Activated T-cell treated with anti-CD3 and anti-CD28 coated beads for 4 hours (primary cell): ENCODE measurements around the gene SUMO3.

Source experiments
- DNase-seq: peaks from one replicate; pipeline ENCODE4 v3.0.0-alpha.2; 2020

SUMO3 gene

DNA sequence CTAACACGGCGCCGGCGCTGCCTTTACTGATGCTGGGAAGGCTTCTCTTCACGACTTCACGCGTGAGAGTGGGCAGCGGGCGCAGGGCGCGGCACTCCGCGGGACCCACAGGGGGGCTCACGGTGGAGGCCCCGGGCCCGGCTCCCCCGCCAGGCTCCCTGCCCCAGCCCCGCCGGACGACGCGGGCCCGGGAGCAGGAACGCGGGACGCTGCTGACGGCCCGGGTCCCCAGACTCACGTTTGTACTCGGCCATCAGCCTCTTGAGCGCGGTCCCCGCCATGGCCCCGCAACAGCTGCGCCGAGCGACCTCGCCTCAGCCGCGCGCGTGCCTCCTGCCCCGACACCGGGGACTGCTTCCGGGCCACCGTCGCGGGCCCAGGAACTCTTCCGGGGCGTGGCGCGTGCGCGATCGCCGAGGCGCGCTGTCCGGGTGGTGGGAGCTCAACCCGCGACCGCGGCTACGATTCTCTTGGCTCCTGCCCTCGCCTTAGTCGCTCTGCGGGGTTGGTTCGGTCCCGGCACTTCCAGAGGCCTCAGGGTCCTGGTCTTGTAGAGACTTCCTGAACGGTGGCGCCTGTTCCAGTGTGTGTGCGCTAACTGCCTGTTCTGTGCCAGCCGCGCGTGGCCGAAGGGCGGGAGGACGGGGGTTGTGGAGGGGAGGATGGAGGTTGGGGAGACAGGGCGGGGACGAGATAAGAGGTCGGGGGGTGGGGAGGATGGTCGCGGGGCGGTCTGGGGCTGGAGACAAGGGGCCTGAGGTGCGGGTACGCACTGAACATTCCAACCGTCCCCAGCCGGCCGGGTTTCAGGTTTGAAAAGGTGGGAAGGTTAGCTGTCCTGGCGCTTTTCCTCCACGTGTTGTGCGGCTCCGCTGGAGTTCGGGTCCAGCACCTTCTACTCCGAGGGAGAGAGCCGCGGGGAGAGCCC lies 16.1 kb downstream of the SUMO3 start, which contains the start of gene UBE2G2:
Gene UBE2G2, minus strand, starts transcription at position 353 of the 928 bp plus-strand sequence. Its CDS starts 72 bp downstream, at position 281.
- peak; percentile 80 for DNase-seq

DNA sequence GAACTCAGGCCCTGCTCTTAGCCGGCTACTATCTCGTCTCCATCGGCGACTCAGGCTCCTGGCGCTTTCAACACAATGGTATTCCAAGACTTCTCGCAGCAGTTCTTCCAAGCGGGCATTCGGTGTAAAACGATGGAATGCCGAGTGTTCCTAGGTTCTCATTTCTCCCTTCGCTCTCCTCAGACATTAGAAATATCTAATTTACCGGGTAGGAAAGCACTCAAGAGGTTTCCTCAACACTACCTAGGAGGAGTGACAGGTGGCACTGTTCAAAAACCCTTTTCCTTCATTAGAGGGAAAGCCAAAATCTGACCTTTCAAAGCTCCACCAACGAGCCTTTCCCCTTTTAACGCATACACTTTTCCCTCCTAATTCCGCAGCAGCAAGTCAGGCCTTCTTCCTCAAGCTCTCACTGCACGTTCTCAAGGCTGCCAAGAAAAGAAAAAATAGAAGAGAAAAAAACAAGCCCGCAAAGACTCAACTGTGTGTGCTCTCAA lies 16.8 kb downstream of the SUMO3 start:
- no peak for DNase-seq

DNA sequence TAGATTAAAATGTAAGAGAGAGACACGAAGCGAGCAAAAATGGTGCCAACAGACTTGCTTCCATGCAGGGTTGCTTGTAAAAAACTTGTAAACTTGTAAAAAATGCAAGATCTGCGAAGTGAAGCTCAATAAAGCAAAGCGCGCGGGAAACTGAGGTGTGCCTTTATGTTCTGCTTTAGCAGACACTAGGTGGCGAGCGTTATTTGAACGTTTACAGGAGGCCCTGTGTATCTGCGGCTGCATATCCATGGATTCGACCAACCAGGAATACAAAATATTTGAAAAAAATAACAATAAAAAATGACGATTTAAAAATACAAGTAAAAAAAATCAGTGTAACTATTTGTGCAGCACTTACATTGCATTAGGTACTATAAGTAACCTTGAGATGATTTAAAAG lies 17.8 kb downstream of the SUMO3 start:
- DNase-seq = no peak

DNA sequence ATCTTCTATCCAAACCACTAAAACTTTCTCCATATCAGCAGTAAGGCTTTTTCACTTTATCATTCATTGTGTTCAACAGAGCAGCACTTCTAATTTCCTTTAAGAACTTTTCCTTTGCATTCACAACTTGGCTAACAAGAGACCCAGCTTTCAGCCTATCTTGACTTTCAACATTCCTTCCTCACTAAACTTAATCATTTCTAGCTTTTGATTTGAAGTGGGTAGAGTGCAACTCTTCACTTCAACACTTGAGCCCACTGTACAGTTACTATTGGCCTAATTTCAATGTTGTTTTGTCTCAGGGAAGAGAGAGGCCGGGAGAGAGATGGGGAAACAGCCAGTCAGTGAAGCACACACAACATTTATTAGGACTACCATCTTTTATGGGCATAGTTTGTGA lies 18.2 kb downstream of the SUMO3 start:
- no peak for DNase-seq

DNA sequence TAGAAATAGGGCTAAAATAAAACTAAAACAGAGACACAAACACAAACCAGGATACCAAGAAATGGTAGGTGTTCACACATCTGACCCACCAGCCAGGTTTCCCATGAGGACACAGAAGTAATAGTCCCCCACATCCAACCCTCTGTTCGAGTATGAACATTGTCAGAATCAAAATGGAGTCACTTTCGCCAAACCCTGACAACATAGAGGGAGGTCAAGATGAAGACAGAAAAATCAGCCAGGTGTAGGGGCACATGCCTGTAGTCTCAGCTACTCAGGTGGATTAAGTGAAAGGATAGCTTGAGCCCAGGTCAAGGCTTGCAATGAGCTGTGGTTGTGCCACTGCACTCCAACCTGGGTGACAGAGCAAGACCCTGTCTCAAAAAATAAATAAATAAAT lies 20.1 kb downstream of the SUMO3 start:
- no peak for DNase-seq

DNA sequence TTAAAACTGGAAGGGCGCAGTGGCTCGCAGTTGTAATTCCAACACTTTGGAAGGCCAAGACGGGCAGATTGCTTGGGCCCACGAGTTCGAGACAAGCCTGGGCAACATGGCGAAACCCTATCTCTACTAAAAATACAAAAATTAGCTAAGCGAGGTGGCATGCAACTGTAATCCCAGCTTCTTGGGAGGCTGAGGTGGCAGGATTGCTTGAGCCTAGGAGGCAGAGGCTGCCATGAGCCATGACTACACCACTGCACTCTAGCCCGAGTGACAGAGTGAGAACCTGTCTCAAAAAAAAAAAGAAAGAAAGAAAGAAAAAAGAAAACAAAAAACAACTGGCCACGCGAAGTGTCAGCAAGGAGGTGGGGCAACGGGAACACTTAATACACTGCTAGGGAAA lies 22.5 kb downstream of the SUMO3 start:
- no peak for DNase-seq

DNA sequence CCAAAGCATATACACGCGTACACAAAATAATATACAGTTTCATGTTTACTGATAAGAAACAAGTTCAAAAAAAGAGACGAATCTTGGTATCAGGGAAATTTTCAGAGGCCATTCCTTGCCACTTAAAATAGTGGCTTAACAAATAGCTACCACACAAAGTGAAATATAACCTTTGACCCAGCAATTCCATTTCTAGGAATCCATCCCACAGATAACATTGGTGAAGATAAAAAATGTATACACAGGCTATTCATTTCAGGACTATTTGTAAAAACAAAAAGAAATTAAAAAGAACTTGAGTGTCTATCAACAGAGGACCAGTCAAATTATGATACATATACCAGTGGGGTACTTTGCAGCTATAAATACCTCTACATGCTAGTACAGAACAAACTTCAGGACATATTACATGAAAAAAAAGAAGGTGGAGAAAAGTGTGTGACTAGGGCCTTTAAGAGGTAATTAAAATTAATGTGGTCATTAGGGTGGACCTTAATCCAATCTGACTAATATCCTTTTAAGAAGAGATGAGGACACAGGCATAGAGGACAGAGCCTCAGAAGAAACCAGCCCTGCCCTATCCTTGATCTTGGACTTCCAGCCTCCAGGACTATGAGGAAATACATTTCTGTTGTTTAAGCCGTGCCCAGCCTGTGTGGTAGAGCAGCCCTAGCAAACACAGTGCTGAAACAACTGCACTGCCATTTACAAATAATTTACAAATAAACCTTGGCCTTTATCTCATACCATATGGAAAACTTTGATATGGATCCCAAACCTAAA lies 24.1 kb downstream of the SUMO3 start:
- no peak for DNase-seq

DNA sequence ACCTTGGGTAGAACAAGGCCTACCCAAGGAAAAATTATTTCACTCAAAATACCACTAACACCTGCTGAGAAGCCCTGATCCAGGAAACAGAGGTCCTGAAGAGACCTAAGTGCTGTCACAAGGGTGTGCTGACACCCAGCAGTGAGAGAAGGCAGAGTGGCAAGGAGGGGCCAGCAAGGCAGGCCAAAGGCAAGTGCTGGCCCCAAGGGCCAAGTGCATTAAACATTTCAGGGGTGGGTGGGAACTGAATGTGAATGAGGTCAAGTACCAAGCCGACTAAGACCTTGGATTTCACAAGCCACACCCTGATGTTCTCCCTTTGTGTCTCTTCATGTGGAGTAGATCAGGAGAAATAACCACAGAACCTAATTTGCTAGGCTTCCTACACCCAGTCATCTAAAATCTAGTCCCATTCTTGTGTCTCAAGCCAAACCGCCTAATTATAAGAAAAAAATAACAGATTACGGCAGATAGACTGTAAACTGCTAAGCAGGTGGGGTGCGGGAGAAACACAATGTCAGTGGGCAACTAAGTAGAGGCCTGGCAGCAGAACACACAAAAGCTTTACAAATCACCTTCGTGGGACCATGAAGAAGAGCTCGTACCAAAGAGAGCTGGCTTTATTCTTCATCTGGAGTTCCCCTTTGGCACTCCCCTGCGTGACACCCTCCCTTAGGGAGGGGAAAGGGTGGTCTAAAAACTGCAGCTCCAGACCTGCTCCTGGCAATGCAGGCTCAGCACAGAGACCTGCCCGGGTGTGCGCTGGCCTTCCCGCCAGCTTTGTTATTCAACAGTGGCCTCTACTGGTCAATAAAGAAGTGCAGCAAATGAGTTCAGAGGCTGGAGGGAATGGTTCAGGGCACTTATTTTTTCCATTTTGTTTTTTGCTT lies 24.9 kb downstream of the SUMO3 start:
- DNase-seq = no peak

DNA sequence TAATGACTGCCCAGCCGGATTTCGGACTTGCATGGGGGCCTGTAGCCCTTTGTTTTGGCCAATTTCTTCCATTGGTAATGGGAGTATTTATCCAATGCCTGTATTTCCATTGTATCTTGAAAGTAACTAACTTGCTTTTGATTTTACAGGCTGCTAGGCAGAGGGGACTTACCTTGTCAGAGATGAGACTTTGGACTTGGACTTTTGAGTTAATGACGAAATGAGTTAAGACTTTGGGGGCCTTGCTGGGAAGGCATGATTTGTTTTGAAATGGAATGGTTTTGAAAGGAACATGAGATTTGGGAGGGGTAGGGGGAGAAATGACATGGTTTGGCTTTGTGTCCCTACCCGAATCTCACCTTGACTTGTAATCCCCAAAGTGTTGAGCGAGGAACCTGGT lies 25.9 kb downstream of the SUMO3 start:
- no peak for DNase-seq

DNA sequence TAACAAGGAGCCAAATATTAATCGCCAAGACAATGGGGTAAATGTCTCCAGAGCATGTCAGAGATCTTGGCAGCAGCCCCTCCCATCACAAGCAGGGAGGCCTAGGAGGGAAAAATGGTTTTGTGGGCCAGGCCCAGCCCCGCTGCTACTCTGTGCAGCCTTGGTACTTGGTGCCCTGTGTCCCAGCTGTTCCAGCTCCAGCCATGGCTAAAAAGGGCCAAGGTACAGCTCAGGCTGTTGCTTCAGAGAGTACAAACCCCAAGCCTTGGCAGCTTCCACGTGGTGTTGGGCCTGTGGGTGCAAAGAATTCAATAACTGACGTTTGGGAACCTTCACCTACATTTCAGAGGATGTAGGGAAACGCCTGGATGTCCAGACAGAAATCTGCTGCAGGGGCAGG lies 26.6 kb downstream of the SUMO3 start:
- DNase-seq = no peak

DNA sequence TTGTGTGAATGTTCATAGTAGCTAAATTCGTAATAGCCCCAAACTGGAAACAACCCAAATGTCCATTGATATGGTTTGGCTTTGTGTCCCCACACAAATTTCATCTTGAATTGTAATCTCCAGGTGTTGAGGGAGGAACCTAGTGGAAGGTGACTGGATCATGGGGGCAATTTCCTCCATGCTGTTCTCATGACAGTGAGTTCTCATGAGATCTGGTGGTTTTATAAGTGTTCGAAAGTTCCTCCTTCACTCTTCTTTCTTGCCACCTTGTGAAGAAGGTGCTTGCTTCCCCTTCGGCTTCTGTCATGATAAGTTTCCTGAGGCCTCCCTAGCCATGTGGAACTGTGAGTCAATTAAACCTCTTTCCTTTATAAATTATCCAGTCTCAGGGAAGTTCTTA lies 27.5 kb downstream of the SUMO3 start:
- no peak for DNase-seq

DNA sequence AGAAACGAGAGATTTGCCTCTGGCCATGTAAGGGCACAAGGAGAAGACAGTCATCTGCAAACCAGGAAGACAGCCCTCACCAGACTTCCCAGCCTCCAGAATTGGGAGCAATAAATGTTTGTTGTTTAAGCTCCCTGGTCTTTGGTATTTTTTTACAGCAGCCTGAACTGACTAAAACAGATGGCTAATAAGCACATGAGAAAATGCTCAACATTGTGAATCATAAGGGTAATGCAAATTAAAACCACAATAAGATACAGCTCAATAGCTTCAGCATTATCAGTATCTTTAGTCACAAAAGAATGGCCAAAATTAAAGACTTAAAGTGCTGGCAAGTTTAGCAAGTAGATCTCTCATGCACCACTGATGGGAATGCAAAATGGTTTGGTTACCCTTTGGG lies 28.0 kb downstream of the SUMO3 start:
- DNase-seq = no peak

DNA sequence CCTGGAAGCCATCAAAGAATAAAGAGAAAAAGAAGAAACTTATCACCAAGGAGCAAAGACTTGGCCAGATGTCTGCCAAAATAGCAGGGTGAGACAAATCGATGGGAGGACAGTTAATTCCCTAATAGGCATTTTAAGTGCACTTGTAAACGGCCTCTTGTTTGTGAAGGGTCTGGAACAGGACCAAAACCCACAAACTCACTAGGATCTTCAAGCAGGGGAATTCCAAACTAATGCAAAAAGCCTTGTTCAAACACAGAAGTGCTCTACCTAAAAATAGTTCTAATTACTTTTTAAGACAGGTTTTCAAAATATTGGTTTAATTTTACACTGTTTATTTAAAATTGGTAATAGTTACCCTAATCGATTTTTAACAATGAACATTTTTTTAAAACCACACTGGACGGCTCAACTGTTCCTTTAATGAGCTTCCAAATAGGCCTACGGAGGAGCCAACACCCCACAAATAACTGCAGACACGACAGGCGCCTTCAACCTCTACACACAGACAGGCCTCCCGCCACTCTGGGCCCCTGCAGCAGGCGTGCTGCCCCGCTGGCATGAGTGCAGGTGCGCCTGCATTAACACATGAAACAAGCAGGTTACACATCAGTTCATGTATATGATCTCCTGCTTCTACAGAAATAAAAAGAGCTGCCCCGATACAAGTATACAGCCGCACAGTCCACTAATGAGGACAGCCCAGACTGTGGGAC lies 32.1 kb downstream of the SUMO3 start:
- DNase-seq = no peak

DNA sequence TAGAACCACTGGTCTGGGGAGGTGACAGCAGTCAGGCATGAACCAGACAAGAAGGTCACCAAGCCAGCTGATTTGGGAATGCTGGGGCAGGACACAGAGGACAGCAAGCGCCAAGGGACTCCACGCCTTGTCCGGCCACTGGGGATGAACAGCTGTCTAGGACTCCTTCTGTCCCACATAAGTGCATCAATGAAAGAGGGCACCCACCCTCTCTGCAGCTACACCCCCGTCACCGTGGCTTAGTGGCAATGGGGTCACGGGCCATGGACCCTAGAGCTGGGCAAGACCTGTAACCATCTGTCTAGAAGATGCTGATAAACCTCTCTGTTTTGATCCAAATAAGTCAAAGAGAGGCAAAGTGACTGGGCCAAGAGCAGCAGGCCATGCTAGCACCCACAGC lies 33.1 kb downstream of the SUMO3 start:
- no peak for DNase-seq

DNA sequence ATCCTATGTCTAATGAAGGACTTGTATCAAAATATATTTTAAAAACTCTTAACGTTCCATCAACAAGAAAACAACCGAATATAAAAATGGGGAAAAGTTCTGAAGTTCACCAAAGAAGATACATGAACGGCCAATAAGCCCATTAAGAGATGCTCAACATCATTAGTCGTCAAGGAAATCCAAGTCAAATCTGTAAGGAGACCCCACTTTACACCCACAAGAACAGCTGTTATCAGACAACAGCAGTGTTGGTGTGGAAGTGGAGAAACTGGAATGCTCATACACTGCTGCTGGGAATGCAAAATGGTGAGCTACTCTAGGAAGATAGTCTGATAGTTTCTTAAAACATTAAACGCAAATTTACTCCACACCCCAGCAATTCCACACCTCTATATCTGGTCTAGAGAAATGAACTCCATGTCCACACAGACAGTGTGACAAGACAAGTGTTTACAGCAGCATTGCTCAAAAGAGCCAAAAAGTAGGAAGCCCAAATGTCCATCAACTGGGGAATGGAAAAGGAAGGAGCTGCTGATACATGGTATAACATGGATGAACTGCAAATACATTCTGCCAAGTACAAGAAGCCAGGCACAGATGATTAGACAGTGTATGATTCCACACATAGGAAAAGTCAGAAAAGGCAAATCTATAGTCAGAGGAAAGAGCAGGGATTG lies 34.7 kb downstream of the SUMO3 start:
- no peak for DNase-seq

DNA sequence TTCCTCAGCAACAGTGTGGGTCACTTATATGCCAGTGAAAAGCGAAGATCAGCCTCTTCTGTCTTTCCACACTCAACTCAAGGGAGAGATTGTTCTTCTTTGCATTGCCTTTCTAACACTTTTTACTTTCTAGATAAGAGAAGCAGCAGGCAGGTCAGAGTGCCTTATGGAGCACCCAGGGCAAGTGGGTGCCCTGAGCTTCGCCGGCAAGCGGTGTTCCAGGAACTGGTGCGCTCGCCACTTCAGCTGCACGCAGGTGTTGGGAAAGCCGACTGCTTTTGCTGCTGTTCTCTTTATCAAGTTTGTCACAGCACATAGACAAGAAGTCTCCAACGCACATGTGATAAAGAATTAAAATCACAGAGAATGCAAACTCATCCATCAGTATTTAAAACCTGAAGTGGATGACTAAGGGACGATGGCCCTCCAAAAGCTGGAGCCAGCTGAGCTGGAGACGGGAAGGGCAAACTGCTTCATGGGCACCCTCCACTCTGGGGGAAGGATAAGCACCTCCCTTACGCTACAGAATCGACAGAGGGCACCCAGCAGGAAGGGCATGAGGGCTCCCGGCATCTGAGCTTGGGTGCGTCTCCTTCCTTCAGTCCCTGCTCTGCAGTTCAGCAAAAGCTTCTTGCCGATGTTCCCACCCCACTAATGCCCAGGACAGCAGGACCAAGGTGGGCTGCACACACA lies 36.9 kb downstream of the SUMO3 start:
- no peak for DNase-seq

DNA sequence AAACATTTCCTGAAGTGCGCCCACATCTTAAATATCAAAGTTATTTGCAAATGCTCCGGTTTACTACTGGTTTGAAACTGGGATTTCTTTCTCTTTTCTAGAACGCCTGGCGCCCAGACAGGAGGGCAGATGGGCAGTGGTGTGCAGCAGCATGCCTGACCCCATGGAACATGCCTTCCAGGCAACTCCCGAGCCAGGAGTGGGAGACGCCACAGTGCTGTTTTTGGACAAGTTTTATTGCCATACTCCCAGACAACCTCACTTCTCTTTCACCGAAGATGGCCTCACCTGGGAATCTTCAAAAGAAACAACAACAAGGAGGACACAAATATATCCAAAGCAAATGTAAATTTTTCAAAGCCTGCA lies 37.7 kb downstream of the SUMO3 start:
- DNase-seq = no peak

DNA sequence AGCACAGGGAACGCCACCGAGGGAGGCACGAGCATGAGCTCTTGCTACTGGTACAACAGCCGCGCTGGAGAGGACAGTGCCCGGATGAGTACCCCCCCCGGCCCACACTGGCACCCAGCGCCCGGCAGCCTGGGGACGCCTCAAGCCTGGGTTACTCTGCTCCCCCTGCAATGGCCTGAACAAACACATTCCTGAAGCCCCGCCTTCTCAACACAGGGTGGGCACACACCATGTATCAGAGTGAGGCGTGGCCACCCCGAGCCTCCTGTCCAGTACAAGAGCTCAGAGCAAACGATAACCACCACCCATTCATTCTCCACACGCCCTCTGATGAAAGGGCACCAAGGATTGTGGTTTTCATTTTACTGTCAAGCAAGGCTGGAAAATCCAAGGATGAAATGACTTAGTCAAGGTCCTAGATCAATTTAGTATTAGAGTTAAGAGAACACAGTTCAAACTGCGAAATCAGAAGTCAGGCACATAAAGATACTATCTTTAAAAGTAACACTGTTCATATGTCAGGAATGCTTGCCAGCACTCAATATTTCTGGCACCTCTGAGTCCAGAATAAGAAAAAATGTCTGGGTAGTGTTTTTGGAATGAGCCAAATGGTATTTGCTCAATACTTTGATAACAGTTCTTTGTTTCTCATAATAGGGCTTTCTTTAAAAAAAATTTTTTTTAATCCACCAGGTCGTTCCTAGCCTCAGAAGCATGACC lies 38.3 kb downstream of the SUMO3 start:
- DNase-seq = no peak

DNA sequence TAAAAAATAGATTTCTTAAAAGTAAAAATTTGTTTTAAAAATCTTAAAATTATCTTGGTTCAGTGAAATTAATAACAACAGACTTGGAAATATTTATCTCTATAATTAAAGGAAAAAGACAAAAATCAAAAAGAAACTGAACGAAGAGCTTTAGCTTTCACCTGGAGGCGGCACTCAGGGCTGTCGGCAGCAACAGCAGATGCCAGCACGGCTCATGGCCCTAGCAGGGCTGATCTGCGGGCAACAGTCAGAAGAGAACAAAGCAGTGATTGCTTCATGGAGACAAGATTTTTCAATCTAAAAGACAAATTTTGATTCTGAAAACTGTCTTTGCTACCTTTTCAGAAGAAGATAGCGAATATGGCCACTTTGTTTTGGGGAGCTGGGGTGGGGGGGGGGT lies 38.9 kb downstream of the SUMO3 start:
- DNase-seq = no peak

DNA sequence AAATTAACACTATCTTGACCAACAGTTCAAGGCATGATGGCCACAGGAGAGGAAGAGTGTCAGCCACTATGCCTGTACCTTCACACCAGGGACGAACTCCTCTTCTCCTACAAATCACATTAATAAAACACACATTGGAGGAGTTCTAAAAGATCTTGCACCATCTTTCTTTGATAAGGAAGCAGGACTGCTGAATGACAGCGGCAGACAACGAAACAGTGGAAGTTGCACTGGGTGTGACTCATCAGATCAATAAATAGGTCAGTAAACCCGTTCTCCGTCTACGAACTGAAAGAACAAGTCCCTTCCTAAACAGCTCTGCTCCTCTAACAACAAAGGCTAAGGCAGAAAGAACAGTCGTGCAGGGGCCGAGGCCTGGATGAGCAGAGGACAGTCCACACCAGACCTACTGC lies 39.4 kb downstream of the SUMO3 start:
- DNase-seq = no peak
